PC-9 (cell line): ENCODE measurements around the gene CXCR5. TPM values are rescaled to one million over a fixed set of nuclear protein-coding genes. Genes with fewer than 3 reads are reported as not detected.
A peak's percentile ranks its signal among the peaks of the same experiment; 100 is the strongest.

ENCODE experiments used
- BruUV-seq: library from RNA; stranded (reverse); fragments of 400-500 nt; replicated peaks from 2 replicates; lab custom pipeline; 2021; lab: Mats Ljungman, UMichigan
- CTCF ChIA-PET: fragments of 300-600 bp; sonication (Branson Sonifier 250); formaldehyde crosslinking; loops from one replicate; lab custom pipeline; 2022; ENCODE audit warnings: antibody characterized with exemption; lab: Charles Lee
- POLR2A ChIA-PET: fragments of 300-600 bp; sonication (Branson Sonifier 250); formaldehyde crosslinking; loops from one replicate; lab custom pipeline; 2022; ENCODE audit warnings: antibody characterized with exemption; ENCODE audit not compliant: unreplicated experiment; lab: Charles Lee
- DNase-seq, 2 experiments: peaks; one replicate each; pipeline versions ENCODE4 v3.0.0 to v3.0.0-alpha.2; 2015 to 2022; ENCODE audit warnings: mixed read lengths in 1 of 2
- H2AFZ ChIP-seq: fragments of 200-600 bp; sonication (generic); 2 replicates; pipeline ENCODE4 v1.8.1; 2017; ENCODE audit warnings: antibody characterized with exemption
- H3F3A ChIP-seq: fragments of 200-600 bp; sonication (generic); 2 replicates; pipeline ENCODE4 v1.8.1; 2017; ENCODE audit warnings: antibody characterized with exemption, mild to moderate bottlenecking, low read depth; ENCODE audit not compliant: insufficient read depth
- H3K27ac ChIP-seq: fragments of 200-600 bp; sonication (generic); 2 replicates; pipeline ENCODE4 v1.6.1; 2016; ENCODE audit warnings: mixed run types
- H3K27me3 ChIP-seq: fragments of 200-600 bp; sonication (generic); 2 replicates; pipeline ENCODE4 v1.6.1; 2016; ENCODE audit warnings: low read depth, mixed run types; ENCODE audit not compliant: insufficient read depth
- H3K36me3 ChIP-seq: fragments of 200-600 bp; sonication (generic); 2 replicates; pipeline ENCODE4 v1.6.1; 2016; ENCODE audit warnings: low read depth, mixed run types
- H3K4me1 ChIP-seq: fragments of 200-600 bp; sonication (generic); replicated peaks from 2 replicates; pipeline ENCODE4 v1.6.1; 2016; ENCODE audit warnings: mixed run types; ENCODE audit not compliant: insufficient read depth
- H3K4me2 ChIP-seq: fragments of 200-600 bp; sonication (generic); 2 replicates; pipeline ENCODE4 v1.6.1; 2017; ENCODE audit warnings: mixed run types
- H3K4me3 ChIP-seq: fragments of 200-600 bp; sonication (generic); 2 replicates; pipeline ENCODE4 v1.6.1; 2016; ENCODE audit warnings: mixed run types
- H3K79me2 ChIP-seq: fragments of 200-600 bp; sonication (generic); 2 replicates; pipeline ENCODE4 v1.6.1; 2017; ENCODE audit warnings: low read depth, mixed run types
- H3K9me2 ChIP-seq: fragments of 200-600 bp; sonication (generic); 2 replicates; pipeline ENCODE4 v1.8.1; 2017; ENCODE audit warnings: mild to moderate bottlenecking; ENCODE audit not compliant: insufficient read depth
- H3K9me3 ChIP-seq: fragments of 200-600 bp; sonication (generic); 2 replicates; pipeline ENCODE4 v1.8.1; 2016; ENCODE audit warnings: low read depth; ENCODE audit not compliant: insufficient read depth
- H4K20me1 ChIP-seq: fragments of 200-600 bp; sonication (generic); 2 replicates; pipeline ENCODE4 v1.8.1; 2017; ENCODE audit not compliant: insufficient read depth
- CTCF ChIP-seq: fragments of 200-600 bp; sonication (generic); conservative IDR thresholded peaks from 2 replicates; pipeline ENCODE4 v1.6.1; 2017; ENCODE audit warnings: mixed run types, antibody characterized with exemption, mild to moderate bottlenecking, moderate library complexity
- EZH2 ChIP-seq: fragments of 200-600 bp; sonication (generic); IDR thresholded peaks from 2 replicates; pipeline ENCODE4 v1.8.0; 2017; ENCODE audit warnings: antibody characterized with exemption, low read depth
- intact Hi-C: fragments of 100-400 bp; cut with micrococcal nuclease; formaldehyde crosslinking; loops from one replicate; pipeline ENCODE4 v1.10.0; 2022; ENCODE audit not compliant: unreplicated experiment
- total RNA-seq: library from RNA; stranded (reverse); gene quantifications from 2 replicates; pipeline ENCODE4 v1.2.3, GENCODE V29; 2021

CXCR5 gene
- total RNA-seq, 1 experiment from 2014 or later: not detected

GRCh38 chr11:118924591-118925585 lies 41.2 kb downstream of the CXCR5 start:
- no peak for DNase-seq
- Histone ChIP-seq H3K36me3 (no peaks in the 10 kb centered on the region), H3K4me1 (peaks cover 35% of the 10 kb centered on the region), H2AFZ (no peak overlapping the region), H4K20me1 (0 out of 2 replicates have a peak, but pooled peaks cover 19% of the 10 kb centered on the region), H3K9me3 (no peaks in the 10 kb centered on the region), H3F3A (peaks cover 56% of the 10 kb centered on the region), H3K9me2 (no peaks in the 10 kb centered on the region), H3K79me2 (peaks cover 69% of the 10 kb centered on the region), H3K4me2 (peak overlapping the region; percentile 98), H3K27me3 (no peaks in the 10 kb centered on the region), H3K27ac (peak overlapping the region; percentile 96), H3K4me3 (peak overlapping the region; percentile 77)
- ChIA-PET CTCF (interaction anchor here (0.7 to 1.0 kb wide), 2 partner anchors 16 kb away, joined by 6 to 10 read pairs; no protein-coding TSS in a partner anchor), POLR2A (interaction anchor here (0.5 to 1.0 kb wide), 4 partner anchors 11 to 36 kb away, joined by 4 to 14 read pairs (median 8); no protein-coding TSS in a partner anchor)
- TF ChIP-seq CTCF (no peak), EZH2 (no peak)
- TSS peak; percentile 25 for BruUV-seq
- intact Hi-C loops: loop anchor here (5.0 kb wide), 1 partner anchor 412 kb away; no protein-coding TSS in a partner anchor

- CTCF ChIA-PET: interaction anchor here (0.5 to 1.4 kb wide), 2 partner anchors 14 to 19 kb away, joined by 4 to 7 read pairs; no protein-coding TSS in a partner anchor
- TF ChIP-seq CTCF: no peak
- no peak for TF ChIP-seq EZH2
- POLR2A ChIA-PET: interaction anchor here (0.6 to 0.7 kb wide), 3 partner anchors 18 to 238 kb away, joined by 3 to 39 read pairs (median 4); no protein-coding TSS in a partner anchor
- Histone ChIP-seq H2AFZ (no peak overlapping the region), H3K4me3 (peak overlapping the region; percentile 84), H3K9me2 (no peaks in the 10 kb centered on the region), H3K79me2 (peaks cover 44% of the 10 kb centered on the region), H3K4me2 (peak overlapping the region; percentile 97), H3K36me3 (no peaks in the 10 kb centered on the region), H3K27ac (peak overlapping the region; percentile 58), H3F3A (peaks cover 29% of the 10 kb centered on the region), H3K4me1 (peaks cover 28% of the 10 kb centered on the region), H4K20me1 (0 out of 2 replicates have a peak, but pooled peaks cover 19% of the 10 kb centered on the region), H3K27me3 (no peaks in the 10 kb centered on the region), H3K9me3 (no peaks in the 10 kb centered on the region)
- BruUV-seq: no TSS peak
- intact Hi-C loops: loop anchor here (1.0 to 5.0 kb wide), 8 partner anchors 20 to 410 kb away; partner anchors contain the start of genes DDX6, RPS25, TRAPPC4 and UPK2
- DNase-seq: no peak
Observed at GRCh38 chr11:118927554-118928100, 43.9 kb downstream of the CXCR5 start.
